Choroid plexus epithelial cell (primary cell): ENCODE results near the gene NFXL1.
A peak's percentile ranks its signal among the peaks of the same experiment; 100 is the strongest.

ENCODE experiments used
- DNase-seq: peaks from one replicate; pipeline ENCODE4 v3.0.0-alpha.2; 2010; ENCODE audit warnings: low read depth
- H3K4me3 ChIP-seq: 2 replicates; pipeline ENCODE4 v1.5.1; 2011; ENCODE audit warnings: low read depth, mild to moderate bottlenecking, control low read depth, low read length, moderate library complexity
- CTCF ChIP-seq: conservative IDR thresholded peaks from 2 replicates; pipeline ENCODE4 v1.5.1; 2011; ENCODE audit warnings: low read depth, mild to moderate bottlenecking, control low read depth, inconsistent platforms, low read length, moderate library complexity

NFXL1 gene

GRCh38 chr4:47915378-47915777 is 995 bp upstream of the NFXL1 start:
- H3K4me3 ChIP-seq: no peak overlapping the region
- TF ChIP-seq CTCF: no peak
- no peak for DNase-seq

GRCh38 chr4:47914926-47915237 is 499 bp upstream of the NFXL1 start:
- TF ChIP-seq CTCF: no peak
- H3K4me3 ChIP-seq: peak overlapping the region; percentile 91
- DNase-seq: no peak

- H3K4me3 ChIP-seq: peak overlapping the region; percentile 91
- no peak for DNase-seq
- no peak for TF ChIP-seq CTCF
These were observed 543 bp downstream of the NFXL1 start for GRCh38 chr4:47913861-47914219.

GRCh38 chr4:47913330-47913729 is 1.1 kb downstream of the NFXL1 start:
- H3K4me3 ChIP-seq: peak overlapping the region; percentile 91
- peak; percentile 41 for DNase-seq
- TF ChIP-seq CTCF: no peak

GRCh38 chr4:47907089-47907646 is 7.2 kb downstream of the NFXL1 start:
- peak; percentile 26 for DNase-seq
- H3K4me3 ChIP-seq: no peak overlapping the region
- TF ChIP-seq CTCF: no peak

- DNase-seq: no peak
- no peak overlapping the region for H3K4me3 ChIP-seq
- no peak for TF ChIP-seq CTCF
These were observed 14.7 kb downstream of the NFXL1 start for GRCh38 chr4:47899639-47900038.

- TF ChIP-seq CTCF: no peak
These were observed 22.5 kb downstream of the NFXL1 start for GRCh38 chr4:47891928-47892327.

More at GRCh38 chr4:47891928-47892327, 22.5 kb downstream of the NFXL1 start:
- H3K4me3 ChIP-seq: no peak overlapping the region
- no peak for DNase-seq
